ENCODE measurements around the gene NUMA1.

- TF ChIP-seq CTCF (conservative IDR thresholded peaks at IDR 0.05; ENCODE audit: low read length): no peak
- no peak for TF ChIP-seq EZH2phosphoT487 (IDR thresholded peaks at IDR 0.05; ENCODE audit: borderline replicate concordance, low read depth, low read length)
These were observed 40.4 kb downstream of the NUMA1 start for GRCh38 chr11:72039856-72040401.

All from OCI-LY7 (cell line).